Measurements from ENCODE around the gene SHANK2.

SHANK2 gene

DNA sequence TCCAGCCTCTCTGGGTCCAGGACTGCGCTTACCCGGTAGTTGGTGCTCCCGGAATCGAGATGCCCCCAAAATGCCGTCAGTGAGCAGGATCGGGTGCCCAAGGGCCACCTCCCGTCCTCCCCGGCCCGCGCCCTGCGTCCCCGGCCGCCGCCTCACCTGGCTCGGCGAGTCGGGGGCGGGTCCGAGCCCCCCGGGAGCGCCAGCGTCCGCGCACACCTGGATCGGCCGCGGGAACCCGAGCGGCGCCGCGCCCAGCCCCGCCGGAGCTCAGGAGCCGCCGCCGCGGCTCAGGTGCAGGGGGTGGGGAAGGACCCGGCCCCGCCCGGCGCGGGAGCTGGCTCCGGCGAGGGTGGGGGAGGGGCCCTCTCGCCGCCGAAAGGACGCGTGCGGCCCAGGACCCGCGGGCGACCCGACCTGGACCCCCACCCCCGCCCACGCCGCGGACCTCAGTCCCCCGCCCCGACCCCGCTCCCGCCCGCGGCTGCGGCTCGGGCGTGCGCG, at the start of gene SHANK2:
TSS of gene SHANK2 (minus strand) at position 309 of the 501 bp plus-strand sequence. CDS start 105,251 bp downstream, outside the sequence.
- DNase-seq (ENCODE audit: low read depth, low spot score): no peak

DNA sequence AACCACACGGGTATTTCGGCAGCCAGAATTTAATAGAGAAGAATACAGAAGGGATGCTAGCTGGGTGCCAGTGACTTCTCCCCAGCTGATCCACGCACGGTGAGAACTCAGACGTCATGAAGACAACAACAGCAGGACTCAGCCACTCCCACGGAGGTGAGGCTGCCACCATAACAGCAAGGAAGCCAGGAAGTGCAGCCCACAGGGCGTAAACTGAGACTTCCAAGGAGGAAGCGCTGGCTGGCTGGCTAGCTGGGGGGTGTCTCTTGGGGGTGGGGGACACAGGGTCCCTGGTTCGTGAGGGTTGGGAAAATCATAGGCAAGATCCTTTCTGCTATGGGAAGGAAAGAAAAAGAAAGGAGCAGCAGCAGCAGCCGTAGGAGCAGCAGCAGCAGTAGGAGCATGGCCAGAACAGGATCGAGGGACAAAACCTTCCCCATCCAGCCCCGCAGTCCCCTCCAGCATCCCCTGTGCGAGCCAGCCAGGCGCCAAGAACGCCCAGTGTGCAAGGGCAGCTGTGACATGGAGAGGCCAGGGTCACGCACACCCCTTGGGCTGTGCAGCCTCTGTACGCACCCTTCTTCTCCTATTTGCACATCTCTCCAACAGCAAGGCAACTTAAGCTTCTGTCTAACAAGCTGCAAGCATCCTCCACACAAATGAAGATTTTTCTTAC, 49.6 kb upstream of the SHANK2 start:
- no peak for DNase-seq (ENCODE audit: low read depth, low spot score)

DNA sequence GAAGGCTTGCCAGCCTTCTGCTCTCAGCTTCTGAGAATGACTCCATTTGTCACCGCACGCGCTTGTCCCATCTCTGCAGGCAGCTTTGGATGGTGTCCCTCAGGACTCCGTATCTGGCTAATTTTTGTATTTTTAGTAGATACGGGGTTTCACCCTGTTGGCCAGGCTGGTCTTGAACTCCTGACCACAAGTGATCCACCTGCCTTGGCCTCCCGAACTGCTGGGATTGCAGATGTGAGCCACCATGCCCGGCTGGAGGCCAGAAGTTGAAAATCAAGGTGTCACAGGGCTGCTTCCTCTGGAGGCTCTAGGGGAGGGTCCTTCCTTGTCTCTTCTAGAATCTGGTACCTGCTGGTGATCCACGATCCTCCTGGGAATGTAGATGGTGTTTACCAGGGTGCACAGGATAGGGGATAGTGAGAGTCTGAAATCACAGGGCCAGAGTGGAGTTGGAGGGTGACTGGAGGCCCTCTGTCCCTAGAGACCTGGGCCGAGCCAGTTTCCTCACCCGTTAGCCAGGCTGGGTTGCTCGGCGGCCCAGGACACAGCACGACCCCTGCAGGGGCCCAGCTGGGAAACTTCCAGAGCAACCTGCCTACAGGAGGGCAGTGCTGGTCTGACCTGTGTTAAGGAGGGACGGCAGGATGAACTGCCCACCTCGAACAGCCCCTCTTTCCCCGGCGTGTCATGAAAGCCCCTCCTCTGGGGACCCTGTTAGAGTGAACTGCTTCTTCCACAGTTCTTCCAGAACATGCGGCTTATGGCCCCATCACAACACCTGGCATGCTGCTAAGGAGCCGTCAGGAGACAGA, 48.9 kb upstream of the SHANK2 start:
- DNase-seq (ENCODE audit: low read depth, low spot score): no peak

DNA sequence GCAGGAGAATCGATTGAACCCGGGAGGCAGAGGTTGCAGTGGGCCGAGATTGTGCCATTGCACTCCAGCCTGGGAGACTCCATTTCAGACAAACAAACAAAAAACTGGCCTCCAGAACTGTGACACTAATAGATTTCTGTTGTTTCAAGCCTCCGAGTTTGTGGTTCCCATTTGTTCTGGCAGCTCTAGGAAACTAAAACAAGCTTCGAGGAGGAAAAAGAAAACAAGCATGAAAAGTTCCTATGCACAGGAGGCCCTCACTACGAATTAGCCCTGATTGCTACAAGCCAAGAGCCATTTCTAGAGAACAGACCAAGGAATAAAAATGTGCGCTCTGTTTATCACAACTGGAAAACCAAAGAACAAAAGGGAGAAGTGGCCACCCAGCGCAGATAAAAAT, 47.8 kb upstream of the SHANK2 start:
- no peak for DNase-seq (ENCODE audit: low read depth, low spot score)

DNA sequence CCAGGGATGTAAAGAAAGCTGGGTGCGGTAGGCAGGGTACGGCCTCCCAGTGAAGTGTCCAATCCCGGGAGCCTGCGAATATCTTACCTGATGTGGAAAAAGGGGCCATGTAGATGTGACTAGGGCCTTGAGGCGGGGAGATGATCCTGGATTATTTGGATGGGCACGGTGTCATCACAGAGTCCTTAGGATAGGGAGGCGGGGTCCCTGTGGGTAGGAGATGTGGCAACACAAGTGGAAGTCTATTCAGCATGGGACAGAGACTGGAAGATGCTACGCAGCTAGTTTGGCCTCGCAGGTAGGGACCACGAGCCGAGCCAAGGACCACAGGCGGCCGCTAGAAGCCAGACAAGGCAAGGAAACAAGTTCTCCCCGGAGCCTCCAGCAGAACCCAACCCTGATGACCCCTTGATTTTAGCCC, 46.4 kb upstream of the SHANK2 start:
- no peak for DNase-seq (ENCODE audit: low read depth, low spot score)

DNA sequence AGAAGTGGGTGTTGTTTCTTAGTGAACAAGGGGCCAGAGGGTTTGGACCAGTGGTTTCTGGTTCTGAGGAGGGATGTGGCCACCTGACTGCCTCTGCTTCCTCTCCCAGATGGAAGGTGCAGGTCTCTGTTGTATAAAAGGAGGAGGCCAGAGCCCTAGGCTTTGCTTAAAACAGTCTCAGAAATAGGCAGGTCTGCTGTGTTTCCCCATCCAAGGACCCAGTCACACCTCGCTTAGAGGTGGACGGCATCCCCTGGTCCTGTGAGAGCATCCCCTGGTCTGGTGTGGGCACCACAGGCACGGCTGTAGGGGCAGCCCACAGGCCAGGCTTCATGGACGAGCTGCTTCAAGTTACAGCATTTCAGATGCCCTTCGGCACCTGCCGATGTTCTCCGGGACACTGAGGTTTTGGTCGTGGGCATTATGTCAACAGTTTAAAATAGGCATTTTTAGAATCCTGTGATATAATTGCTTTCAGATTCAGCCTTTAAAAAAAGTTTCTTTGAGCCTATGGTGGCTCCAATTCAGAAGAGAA, 45.7 kb upstream of the SHANK2 start:
- DNase-seq (ENCODE audit: low read depth, low spot score): no peak

DNA sequence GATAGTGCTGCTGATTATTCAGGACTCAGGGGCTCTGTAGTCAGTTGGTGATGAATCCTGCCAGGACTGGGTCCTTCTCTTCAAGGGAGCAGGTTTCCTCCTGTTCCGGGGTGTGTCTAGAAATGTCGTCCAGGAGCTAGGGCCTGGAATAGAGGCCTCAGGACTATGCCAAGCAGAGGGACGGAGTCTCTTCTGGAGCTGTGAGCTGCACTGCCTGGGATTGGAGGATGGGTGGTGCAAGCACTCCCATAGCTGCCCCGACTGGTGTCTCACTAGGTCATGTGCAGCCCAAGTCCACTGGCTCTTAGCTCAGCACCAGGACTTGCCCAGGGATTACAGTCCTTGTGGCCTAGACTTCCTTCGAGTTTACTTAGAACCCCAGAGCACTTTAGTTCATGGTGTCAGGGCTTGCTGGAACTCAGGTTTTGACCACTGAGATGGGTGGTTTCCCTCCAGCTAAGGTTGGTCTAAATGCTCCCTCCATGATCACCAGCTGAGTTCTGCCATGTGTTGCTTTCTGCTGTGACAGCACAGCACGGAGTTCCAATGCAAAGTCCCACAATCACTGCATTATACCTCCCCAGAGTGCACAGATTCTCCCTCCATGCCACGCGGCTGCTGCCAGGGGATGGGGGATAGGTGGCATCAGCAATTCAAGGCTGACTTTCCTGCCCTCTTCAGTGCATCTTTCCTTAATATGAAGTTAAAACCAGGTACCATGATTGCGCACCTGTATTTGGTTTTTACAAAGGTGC, 42.6 kb upstream of the SHANK2 start:
- DNase-seq (ENCODE audit: low read depth, low spot score): no peak

DNA sequence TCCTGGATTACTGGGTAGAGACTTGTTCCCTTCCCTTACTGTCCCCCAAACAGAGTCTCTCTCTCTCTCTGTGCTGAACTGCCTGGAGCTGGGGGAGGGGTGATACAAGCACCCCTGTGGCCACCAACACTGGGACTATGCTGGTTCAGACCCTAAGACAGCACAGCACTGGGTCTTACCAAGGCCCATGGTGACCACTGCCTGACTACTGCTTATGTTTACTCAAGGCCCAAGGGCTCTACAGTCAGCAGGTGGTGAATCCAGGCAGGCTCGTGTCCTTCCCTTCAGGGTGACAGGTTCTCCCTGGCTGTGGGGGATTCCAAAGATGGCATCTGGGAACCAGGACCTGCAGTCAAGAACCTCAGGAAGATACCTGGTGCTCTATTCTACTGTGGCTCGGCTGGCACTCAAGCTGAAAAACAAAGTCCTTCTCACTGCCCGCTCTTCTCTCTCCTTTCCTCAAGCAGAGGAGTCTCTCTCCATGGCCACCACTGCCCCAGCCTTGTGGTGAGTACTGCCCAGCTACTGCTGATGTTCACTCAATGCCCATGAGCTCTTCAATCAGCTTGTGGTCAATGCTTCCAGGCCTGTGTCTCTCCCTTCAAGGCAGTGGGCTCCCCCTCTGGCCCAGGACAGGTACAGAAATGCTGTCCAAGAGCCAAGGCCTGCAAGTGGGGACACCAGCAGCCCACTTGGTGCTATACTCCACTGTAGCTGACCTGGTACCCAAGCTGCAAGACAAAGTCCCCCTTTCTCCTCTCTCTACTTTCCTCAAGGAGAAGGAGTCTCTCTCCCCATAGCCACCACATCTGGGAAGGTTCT, 41.8 kb upstream of the SHANK2 start:
- no peak for DNase-seq (ENCODE audit: low read depth, low spot score)

DNA sequence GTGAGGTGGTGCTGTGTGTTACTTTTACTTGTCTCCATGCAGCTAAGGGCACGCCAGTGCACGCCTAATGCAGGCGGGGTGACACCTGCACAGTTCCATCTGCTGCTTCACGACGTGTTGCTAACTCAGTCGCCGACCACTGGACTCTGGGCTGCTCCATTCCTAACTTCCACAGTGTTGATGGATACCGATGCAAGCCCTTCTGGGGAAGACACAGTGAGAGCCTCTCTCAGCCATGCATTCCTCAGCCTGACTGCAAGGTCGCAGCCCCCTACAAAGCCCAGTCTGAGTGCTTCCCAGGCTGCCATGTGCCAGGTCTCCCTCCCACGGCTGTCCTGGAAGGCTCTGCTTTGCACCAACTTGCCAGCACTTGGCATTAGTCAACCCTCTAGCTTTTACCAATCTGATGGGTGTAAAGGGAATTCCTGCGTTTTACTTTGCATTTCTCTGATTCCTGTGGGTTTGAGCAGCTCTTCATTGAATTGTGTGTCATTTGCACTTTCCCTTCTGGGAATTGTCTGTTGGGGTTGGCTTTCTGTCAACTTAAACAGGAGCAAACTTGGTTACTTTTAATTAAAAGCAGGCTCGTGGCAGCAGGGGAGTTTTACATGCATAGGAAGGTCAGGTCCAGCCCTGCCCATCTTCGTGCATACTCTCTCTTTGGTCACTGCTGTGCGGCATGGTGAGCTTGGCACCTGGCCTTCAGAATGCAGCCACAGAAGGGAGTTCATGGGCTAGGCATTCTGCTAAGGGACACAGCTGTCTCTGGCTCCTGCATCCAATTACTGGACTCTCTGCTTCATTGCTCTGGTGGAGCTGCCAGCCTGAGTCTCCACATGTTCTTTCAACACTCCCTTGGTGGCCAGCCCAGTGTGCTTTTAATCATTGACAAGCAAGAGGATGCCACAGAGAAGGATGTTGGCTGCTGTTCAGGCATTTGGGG, 34.6 kb upstream of the SHANK2 start:
- no peak for DNase-seq (ENCODE audit: low read depth, low spot score)

DNA sequence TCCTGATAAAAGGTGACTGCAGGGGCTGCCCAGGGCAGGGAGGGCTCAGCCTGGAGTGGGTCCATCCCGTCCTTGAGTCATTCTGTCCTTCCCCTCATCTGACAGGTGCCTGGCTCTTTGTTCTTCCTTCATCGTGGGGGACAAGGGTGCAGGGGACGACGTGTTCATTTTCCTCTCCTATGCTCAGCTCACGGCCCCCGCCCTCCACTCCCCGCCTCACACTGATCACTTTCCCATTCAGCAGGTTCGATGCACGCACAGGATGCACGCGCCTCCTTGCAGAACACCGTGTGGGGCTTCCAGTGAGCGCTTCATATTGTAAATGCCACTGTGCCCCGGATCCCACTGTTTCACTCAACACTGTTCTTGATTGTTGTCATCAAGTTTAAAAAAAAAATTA, 32.7 kb upstream of the SHANK2 start:
- DNase-seq (ENCODE audit: low read depth, low spot score): no peak

DNA sequence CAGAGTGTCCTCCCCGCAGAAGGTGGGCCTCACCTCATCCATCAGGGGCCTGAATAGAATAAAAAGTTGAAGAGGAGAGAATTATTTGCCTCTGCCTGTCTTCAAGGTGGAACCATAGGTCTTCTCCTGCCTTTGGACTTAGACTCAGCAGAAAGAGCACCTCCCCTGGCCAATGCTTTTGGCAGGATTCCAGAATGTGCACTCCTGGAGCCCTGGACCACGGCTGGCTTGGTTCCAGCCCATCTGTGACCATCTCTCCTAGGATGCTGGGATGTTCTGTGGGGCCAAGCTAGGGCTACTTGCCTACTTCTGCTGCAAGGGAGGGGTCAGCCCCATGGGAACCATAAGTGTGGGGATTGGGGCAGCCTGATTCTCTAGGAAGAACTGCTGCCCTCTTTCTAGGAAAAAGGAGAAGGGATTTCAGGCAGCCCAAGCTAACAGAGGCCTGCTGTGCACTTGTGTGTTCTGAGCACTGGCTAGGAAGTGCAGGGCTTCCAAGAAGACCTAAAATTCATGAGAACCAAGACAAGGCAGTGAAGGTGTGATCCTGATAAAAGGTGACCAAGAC, 32.2 kb upstream of the SHANK2 start:
- no peak for DNase-seq (ENCODE audit: low read depth, low spot score)

DNA sequence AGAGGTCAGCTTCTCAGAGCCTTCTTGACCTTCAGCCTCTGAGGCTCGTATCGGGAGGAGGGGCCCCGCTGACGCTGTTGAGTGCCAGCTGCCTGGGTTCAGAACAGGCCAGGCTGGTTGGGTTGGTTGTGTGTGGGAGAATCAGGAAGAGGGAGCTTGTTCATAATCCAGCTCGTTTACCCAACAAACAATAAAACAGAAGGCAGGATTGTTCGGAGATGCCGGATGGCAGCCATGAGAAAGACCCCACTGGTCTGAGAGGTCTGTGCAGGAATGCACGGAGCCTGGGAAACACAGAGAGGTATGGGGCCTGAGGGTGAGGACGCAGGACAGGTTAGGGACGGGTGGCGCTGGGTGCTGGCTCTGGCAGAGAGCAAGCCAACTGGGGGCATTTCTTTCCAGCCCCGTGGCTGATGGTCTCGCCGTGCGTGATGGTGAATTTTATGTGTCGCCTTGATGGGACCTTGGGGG, 31.6 kb upstream of the SHANK2 start:
- DNase-seq (ENCODE audit: low read depth, low spot score): no peak

DNA sequence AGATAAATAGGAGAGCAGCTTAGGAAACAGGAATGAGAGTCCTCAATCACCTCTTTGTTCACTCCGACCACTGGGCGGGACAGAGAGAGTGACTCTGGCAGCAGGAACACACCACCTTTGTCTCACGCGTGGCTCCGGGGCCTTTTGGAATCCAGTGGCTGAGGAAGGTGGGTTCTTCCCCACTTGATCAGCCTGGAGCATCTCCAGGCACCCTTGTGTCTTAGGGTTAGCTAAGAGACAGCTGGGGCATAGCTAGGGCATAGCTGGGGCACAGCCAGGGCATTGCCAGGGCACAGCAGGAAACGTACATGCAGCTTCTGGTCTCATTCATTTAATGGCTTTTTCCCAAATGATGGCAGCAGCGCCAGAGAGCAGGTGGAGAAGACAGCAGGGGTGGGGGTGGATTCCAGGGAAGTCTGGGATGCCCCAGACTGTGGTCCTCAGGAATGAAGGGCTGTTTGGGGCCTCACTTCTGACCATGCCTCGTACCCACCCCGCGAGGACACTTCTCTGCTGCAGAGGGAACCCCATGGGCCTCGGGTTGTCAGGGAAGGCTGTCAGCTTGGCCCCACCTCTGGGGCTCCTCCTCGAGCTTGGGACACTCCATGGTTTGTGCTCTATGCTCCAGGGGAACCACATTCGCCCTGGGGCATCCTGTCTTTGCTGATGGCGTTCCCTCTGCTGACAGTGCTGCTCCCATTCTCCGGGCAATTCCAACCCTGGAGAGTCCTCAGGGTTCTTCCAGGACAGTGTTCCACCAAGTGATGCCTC, 30.4 kb upstream of the SHANK2 start:
- DNase-seq (ENCODE audit: low read depth, low spot score): no peak

DNA sequence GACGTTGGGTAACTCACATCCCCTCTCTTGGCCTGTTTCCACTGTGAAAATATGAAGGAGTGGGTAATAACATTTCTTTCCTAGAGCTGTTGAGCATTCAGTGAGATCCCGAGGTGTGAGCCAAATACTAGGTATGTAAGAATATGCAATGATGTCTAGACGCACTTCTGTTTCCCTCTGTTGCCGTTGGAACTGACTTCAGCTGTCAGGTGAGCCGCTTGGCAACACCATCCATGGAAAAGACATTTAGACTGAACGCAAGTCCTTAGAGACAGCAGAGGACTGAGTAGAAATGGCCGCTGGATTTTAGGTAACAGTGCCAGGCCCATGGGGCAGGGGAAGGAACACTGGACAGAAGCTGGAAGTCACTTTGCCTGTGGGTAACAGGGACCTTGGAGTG, 29.5 kb upstream of the SHANK2 start:
- no peak for DNase-seq (ENCODE audit: low read depth, low spot score)

DNA sequence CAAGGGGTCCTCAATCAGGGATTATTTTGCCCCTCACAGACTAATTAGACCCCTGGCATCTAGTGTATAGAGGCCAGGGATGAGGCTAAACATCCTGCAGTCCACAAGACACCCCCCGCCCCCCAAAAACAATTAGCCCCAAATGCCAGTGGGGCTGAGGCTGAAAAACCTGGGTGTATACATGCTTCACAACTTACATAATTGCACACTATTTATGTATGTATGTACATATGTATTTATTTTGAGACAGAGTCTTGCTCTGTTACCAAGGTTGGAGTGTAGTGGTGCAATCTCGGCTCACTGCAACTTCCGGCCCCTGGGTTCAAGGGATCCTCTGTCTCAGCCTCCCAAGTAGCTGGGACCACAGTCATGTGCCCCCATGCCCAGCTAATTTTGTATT, 28.8 kb upstream of the SHANK2 start:
- DNase-seq (ENCODE audit: low read depth, low spot score): no peak

DNA sequence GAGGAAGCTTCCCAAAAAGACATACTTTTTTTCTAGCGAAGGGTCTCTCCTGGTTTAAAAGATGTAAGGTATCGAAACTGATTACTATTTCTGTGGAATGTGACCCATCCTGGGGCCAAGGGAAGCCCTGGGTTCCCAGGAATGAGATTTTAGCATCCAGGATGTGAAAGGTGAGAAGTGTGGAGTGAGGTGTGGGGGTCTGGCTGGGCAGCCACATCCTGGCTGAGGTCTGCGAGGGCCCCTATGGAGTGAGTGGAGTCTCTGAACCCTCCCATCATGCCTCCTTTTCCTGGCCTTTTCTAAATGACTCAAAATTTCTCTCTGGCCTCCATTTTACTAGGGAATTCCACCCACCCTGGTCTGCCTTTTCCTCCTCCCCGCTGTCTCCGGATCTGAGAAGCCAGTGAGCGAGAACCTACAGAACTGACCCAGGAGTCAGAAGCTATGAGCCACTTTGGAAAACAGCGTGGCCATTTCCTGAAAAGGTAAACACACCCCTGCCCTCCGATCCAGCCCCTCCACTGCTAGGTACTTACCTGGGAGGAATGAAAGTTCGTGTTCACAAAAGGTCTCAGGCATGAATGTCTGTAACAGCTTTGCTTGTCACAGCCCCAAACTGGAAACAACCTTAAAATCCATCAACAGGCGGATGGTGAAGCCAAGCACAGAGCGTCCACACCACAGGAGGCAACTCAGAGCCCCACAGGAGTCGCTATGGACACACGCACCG, 27.7 kb upstream of the SHANK2 start:
- DNase-seq (ENCODE audit: low read depth, low spot score): no peak

DNA sequence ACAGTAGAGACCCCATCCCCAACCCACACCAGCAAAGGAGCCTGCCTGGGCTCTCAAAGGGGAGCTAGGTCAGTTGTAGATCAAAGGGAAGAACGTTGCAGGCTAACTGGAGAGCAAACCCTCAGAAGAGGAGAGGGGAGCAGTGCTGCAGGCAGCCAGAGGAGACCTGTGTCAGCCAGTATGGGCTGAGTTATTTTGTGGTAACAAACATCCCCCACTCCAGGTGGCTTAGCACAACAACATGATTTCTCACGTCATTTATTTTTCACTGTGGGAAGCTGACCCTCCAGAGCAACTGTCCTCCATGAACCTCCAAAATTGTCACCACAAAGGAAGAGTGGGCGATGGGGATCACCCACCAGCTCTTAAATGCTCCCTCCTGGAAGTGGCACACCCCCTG, 19.8 kb upstream of the SHANK2 start:
- no peak for DNase-seq (ENCODE audit: low read depth, low spot score)

All from activated CD4-positive, CD25-positive, alpha-beta regulatory T cell treated with anti-CD3 and anti-CD28 coated beads, Interleukin-2, amount 50 U/mL, for 16 hours (primary cell).